ENCODE data around the gene ZNF618. TPM values are rescaled to one million over a fixed set of nuclear protein-coding genes. Genes with fewer than 3 reads are reported as not detected.
"Not testable (repeated sequence)": the region's sequence is repeated elsewhere in the genome, so short reads cannot be mapped to it uniquely, and the experiment has no call there.

ZNF618 gene
- total RNA-seq, 1 donor from 2014 or later: 4.7 TPM

DNA sequence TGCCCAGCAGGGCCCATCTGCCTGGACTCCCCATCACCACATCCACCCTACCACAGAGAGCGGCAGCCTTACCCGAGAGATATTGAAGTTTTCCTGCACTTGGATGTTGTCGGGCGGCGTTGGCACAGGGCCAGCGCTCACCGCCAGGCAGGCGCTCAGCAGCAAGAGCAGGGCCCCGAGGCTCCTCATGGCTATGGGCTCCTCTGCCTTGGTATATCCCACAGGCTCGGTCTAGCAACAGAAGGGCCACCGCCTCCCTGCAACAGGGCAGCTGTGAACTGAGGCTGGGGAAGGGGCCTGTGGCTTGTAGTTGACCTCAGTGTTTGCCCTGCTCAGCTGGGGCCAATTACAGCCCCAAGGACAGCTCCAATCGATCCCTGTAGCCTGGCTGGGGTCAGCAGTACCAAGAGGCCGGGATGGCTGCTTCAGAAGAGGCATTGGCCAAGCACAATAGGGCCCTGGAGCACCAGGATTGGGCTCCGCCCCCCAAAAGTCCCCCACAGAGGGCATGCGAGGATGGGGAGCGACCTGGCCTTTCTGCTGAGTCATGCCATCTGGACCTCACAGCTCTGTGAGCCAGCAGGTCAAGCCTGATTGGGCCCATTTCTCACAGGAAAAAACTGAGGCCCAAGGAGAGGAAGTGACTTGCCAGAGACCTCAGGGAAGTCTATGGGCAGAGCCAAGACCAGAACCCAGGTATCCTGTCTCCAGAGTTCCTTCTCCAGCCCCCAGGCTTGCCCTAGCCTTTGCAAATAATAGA, 202.1 kb downstream of the ZNF618 start, which contains the start of gene AMBP:
Gene AMBP (minus strand): TSS at position 280 of the 760 bp plus-strand sequence. CDS start 91 bp downstream, at position 189.
- no peak within 1 kb of the TSS for H3K9ac ChIP-seq (ENCODE audit: low read depth in 1 of 3, low read length in 3 of 3)
- H3K27me3 ChIP-seq (ENCODE audit: control insufficient read depth in 3 of 3, insufficient read depth in 3 of 3, low read length in 3 of 3): peaks cover 5 to 33% (median 29%) of the 10 kb centered on the region in 3 donors
- no peak within 1 kb of the TSS for H3K4me3 ChIP-seq (ENCODE audit: low read length in 3 of 3)
- no peaks in the 10 kb centered on the region for H3K9me3 ChIP-seq (ENCODE audit: control insufficient read depth in 3 of 3, low read length in 3 of 3)
- H3K4me1 ChIP-seq (ENCODE audit: control insufficient read depth in 3 of 3, insufficient read depth in 3 of 3, low read length in 3 of 3): no peaks in the 10 kb centered on the region
- H3K36me3 ChIP-seq (ENCODE audit: control insufficient read depth in 3 of 3, insufficient read depth in 3 of 3, low read length in 3 of 3): no peaks in the 10 kb centered on the region
- H3K27ac ChIP-seq (ENCODE audit: low read depth, low read length): no peak within 1 kb of the TSS

DNA sequence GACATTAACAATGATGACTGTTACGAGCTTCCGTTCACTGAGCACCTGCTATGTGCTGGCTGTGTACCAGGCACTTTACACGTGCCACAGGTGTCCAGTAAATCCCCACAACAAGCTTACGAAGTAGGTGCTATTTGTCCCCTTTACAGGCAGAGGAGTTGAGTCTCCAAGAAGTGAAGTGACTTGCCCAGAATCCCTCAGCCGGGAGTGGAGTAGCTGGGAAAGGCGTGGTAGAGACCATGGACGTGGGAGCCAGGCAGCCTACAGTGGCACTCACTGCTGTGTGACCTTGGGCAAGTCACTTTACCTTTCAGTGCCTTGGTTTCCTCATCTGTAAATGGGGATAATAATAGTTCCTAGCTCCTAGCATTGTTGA, 202.7 kb downstream of the ZNF618 start:
- Histone ChIP-seq H3K4me1 (ENCODE audit: control insufficient read depth in 3 of 3, insufficient read depth in 3 of 3, low read length in 3 of 3) (no peaks in the 10 kb centered on the region), H3K36me3 (ENCODE audit: control insufficient read depth in 3 of 3, insufficient read depth in 3 of 3, low read length in 3 of 3) (no peaks in the 10 kb centered on the region), H3K27ac (ENCODE audit: low read depth, low read length) (no peak overlapping the region), H3K9ac (ENCODE audit: low read depth in 1 of 3, low read length in 3 of 3) (no peak overlapping the region), H3K9me3 (ENCODE audit: control insufficient read depth in 3 of 3, low read length in 3 of 3) (no peaks in the 10 kb centered on the region), H3K27me3 (ENCODE audit: control insufficient read depth in 3 of 3, insufficient read depth in 3 of 3, low read length in 3 of 3) (peaks cover 5 to 33% (median 29%) of the 10 kb centered on the region in 3 donors), H3K4me3 (ENCODE audit: low read length in 3 of 3) (no peak overlapping the region)

GRCh38 chr9:114080195-114080772, 204.2 kb downstream of the ZNF618 start:
- Histone ChIP-seq H3K9ac (ENCODE audit: low read depth in 1 of 3, low read length in 3 of 3) (no peak overlapping the region), H3K36me3 (ENCODE audit: control insufficient read depth in 3 of 3, insufficient read depth in 3 of 3, low read length in 3 of 3) (no peaks in the 10 kb centered on the region), H3K9me3 (ENCODE audit: control insufficient read depth in 3 of 3, low read length in 3 of 3) (no peaks in the 10 kb centered on the region), H3K4me3 (ENCODE audit: low read length in 3 of 3) (no peak overlapping the region), H3K27me3 (ENCODE audit: control insufficient read depth in 3 of 3, insufficient read depth in 3 of 3, low read length in 3 of 3) (peaks cover 3 to 33% (median 29%) of the 10 kb centered on the region in 3 donors), H3K4me1 (ENCODE audit: control insufficient read depth in 3 of 3, insufficient read depth in 3 of 3, low read length in 3 of 3) (no peaks in the 10 kb centered on the region), H3K27ac (ENCODE audit: low read depth, low read length) (no peak overlapping the region)

DNA sequence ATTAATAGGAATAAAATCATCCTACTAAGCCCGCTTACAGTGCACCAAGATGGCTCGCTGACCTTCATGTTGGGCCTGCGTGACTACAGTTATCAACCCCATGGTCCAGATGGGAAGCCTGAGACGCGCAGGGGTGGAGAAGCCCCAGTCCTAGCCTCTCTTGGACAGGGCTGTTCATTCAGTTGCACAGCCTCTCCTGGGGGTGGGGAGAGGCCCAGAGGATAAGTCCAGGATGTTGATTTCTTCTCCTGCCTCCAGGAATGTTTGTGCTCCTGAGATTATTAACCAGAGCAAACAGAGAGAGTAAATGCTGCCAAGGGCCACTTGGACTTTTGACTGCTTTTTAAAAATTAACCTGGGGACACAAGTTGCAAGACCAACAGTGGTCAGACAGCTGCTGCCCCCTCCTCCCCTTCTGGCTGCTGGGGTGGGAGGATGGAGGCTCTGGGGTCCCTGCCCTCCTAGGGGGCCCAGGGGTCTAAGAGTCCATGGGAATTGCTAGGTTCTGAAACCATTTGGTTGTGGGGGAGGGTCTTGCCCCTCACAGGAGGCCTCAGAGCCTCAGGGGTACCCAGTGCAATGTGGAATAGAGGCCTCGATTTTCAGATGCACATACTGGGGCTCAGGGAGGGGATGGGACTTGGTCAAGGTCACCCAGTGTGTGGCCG, 204.8 kb downstream of the ZNF618 start:
- H3K9ac ChIP-seq (ENCODE audit: low read depth in 1 of 3, low read length in 3 of 3): no peak overlapping the region
- peaks cover 0 to 28% (median 23%) of the 10 kb centered on the region in 3 donors for H3K27me3 ChIP-seq (ENCODE audit: control insufficient read depth in 3 of 3, insufficient read depth in 3 of 3, low read length in 3 of 3)
- no peak overlapping the region for H3K27ac ChIP-seq (ENCODE audit: low read depth, low read length)
- no peak overlapping the region for H3K4me3 ChIP-seq (ENCODE audit: low read length in 3 of 3)
- H3K4me1 ChIP-seq (ENCODE audit: control insufficient read depth in 3 of 3, insufficient read depth in 3 of 3, low read length in 3 of 3): no peaks in the 10 kb centered on the region
- no peaks in the 10 kb centered on the region for H3K36me3 ChIP-seq (ENCODE audit: control insufficient read depth in 3 of 3, insufficient read depth in 3 of 3, low read length in 3 of 3)
- H3K9me3 ChIP-seq (ENCODE audit: control insufficient read depth in 3 of 3, low read length in 3 of 3): no peaks in the 10 kb centered on the region

DNA sequence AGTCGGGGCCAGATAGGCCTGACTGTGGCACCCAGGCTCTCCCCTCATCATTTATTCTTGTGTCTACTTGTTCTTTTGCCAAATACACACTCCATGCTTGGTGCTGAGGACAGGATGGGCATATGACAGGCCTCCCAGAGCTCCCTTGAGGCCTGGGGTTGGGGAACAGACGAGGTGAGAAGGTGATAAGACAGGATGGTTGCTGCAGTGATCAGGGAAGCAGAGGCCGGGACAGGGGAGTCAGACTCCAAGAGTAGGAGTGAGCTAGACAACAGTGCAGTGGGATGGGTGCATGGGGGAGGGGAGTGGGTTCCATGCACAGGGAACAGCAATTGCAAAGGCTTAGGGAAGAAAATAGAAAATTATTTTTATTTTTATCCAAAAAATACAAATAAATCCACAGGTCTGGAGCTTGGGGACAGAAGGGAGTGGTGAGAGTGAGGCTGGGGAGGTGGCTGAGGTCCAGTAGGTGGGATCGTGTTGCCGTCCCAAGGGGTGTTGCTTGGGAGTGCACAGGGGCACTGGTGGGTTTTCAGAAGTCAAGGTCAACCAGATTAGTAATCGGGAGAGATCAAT, 205.4 kb downstream of the ZNF618 start:
- Histone ChIP-seq H3K36me3 (ENCODE audit: control insufficient read depth in 3 of 3, insufficient read depth in 3 of 3, low read length in 3 of 3) (no peaks in the 10 kb centered on the region), H3K4me1 (ENCODE audit: control insufficient read depth in 3 of 3, insufficient read depth in 3 of 3, low read length in 3 of 3) (no peaks in the 10 kb centered on the region)

GRCh38 chr9:114082017-114082762, 206.1 kb downstream of the ZNF618 start:
- Histone ChIP-seq H3K9me3 (ENCODE audit: control insufficient read depth in 3 of 3, low read length in 3 of 3) (no peaks in the 10 kb centered on the region), H3K36me3 (ENCODE audit: control insufficient read depth in 3 of 3, insufficient read depth in 3 of 3, low read length in 3 of 3) (no peaks in the 10 kb centered on the region), H3K27me3 (ENCODE audit: control insufficient read depth in 3 of 3, insufficient read depth in 3 of 3, low read length in 3 of 3) (peaks cover 0 to 16% (median 11%) of the 10 kb centered on the region in 3 donors), H3K4me3 (ENCODE audit: low read length in 3 of 3) (no peak overlapping the region), H3K4me1 (ENCODE audit: control insufficient read depth in 3 of 3, insufficient read depth in 3 of 3, low read length in 3 of 3) (no peaks in the 10 kb centered on the region), H3K9ac (ENCODE audit: low read depth in 1 of 3, low read length in 3 of 3) (no peak overlapping the region), H3K27ac (ENCODE audit: low read depth, low read length) (no peak overlapping the region)

More for the DNA sequence above, 205.4 kb downstream of the ZNF618 start:
- Histone ChIP-seq H3K9ac (ENCODE audit: low read depth in 1 of 3, low read length in 3 of 3) (no peak overlapping the region), H3K27me3 (ENCODE audit: control insufficient read depth in 3 of 3, insufficient read depth in 3 of 3, low read length in 3 of 3) (peaks cover 0 to 22% (median 18%) of the 10 kb centered on the region in 3 donors), H3K4me3 (ENCODE audit: low read length in 3 of 3) (no peak overlapping the region), H3K9me3 (ENCODE audit: control insufficient read depth in 3 of 3, low read length in 3 of 3) (no peaks in the 10 kb centered on the region), H3K27ac (ENCODE audit: low read depth, low read length) (no peak overlapping the region)

DNA sequence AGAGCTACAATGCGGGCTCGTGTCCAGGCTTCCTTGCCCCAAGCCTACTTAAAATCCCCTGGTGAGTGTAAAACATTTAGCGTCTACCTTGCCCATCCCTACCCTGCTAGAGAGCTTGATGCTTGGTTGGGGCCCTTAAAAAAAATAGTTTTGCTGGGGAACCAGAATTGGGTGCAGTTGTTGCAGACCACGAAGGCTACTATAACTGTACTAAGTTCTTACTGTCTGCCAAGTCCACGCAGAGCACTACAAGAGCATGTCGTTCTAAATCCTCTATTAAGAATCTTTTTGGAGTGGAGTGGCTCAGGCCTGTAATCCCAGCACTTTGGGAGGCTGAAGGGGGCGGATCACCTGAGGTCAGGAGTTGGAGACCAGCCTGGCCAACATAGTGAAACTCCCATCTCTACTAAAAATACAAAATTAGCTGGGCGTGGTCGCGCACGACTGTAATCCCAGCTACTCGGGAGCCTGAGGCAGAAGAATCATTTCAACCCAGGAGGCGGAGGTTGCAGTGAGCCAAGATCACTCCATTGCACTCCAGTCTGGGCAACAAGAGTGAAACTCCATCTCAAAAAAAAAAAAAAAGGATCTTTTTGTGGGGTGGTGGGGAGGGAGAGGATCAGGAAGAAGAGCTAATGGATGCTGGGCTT, 206.8 kb downstream of the ZNF618 start:
- H3K27me3 ChIP-seq (ENCODE audit: control insufficient read depth in 3 of 3, insufficient read depth in 3 of 3, low read length in 3 of 3); H3K27ac ChIP-seq (ENCODE audit: low read depth, low read length); H3K36me3 ChIP-seq (ENCODE audit: control insufficient read depth in 3 of 3, insufficient read depth in 3 of 3, low read length in 3 of 3); H3K9ac ChIP-seq (ENCODE audit: low read depth in 1 of 3, low read length in 3 of 3); H3K9me3 ChIP-seq (ENCODE audit: control insufficient read depth in 3 of 3, low read length in 3 of 3); H3K4me1 ChIP-seq (ENCODE audit: control insufficient read depth in 3 of 3, insufficient read depth in 3 of 3, low read length in 3 of 3); H3K4me3 ChIP-seq (ENCODE audit: low read length in 3 of 3): not testable (repeated sequence)

DNA sequence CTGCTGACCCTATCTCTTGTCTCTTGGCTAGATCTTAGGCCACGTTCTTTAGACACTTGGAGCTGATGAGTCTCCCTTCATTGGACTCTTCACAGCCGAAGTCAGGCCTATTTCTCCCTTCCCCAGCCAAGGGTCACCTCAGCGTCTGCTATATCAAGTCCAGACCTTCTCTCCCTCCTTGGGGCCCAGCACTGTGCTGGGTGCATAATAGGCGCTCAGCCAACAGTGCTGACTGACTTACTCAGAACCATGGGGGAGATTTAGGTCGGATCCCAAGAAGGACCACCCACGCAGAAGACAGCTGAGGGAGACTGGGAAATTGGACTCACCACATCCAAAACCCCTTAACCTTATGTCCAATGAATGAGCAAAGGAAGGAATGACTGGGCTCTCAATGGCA, 207.6 kb downstream of the ZNF618 start:
- Histone ChIP-seq H3K36me3 (ENCODE audit: control insufficient read depth in 3 of 3, insufficient read depth in 3 of 3, low read length in 3 of 3) (no peaks in the 10 kb centered on the region), H3K9me3 (ENCODE audit: control insufficient read depth in 3 of 3, low read length in 3 of 3) (no peaks in the 10 kb centered on the region), H3K27me3 (ENCODE audit: control insufficient read depth in 3 of 3, insufficient read depth in 3 of 3, low read length in 3 of 3) (peaks cover 0 to under 1% (median 0%) of the 10 kb centered on the region in 3 donors), H3K9ac (ENCODE audit: low read depth in 1 of 3, low read length in 3 of 3) (no peak overlapping the region), H3K27ac (ENCODE audit: low read depth, low read length) (no peak overlapping the region), H3K4me1 (ENCODE audit: control insufficient read depth in 3 of 3, insufficient read depth in 3 of 3, low read length in 3 of 3) (no peaks in the 10 kb centered on the region), H3K4me3 (ENCODE audit: low read length in 3 of 3) (no peak overlapping the region)

Measured in skeletal muscle tissue (tissue), 4 donors.